ENCODE results near the gene MDGA2.

GRCh38 chr14:47211263-47211662, 464.1 kb downstream of the MDGA2 start:
- TF ChIP-seq CTCF (IDR thresholded peaks at IDR 0.05) (no peak), POLR2A (IDR thresholded peaks at IDR 0.05) (no peak)

All from right lobe of liver (tissue), 4 donors.